ENCODE measurements around the gene HPD.

GRCh38 chr12:121812320-121812871 is 46.3 kb downstream of the HPD start:
- no peak for TF ChIP-seq SMC3 (IDR thresholded peaks at IDR 0.05; ENCODE audit: low read depth, low read length)
- no peak for TF ChIP-seq CTCF (conservative IDR thresholded peaks at IDR 0.05; ENCODE audit: low read depth, low read length)
- TF ChIP-seq RFX5 (IDR thresholded peaks at IDR 0.05; ENCODE audit: low read depth, low read length): no peak
- peak; percentile 53; the same call in 1 of the 2 replicates for TF ChIP-seq MAZ (IDR thresholded peaks at IDR 0.05; ENCODE audit: borderline replicate concordance, low read depth, low read length)
- TF ChIP-seq MXI1 (IDR thresholded peaks at IDR 0.05; ENCODE audit: borderline replicate concordance, low read depth, low read length): no peak
